Measurements from ENCODE around the gene CBX3.
"Not testable (repeated sequence)": the region's sequence is repeated elsewhere in the genome, so short reads cannot be mapped to it uniquely, and the experiment has no call there.

CBX3 gene

DNA sequence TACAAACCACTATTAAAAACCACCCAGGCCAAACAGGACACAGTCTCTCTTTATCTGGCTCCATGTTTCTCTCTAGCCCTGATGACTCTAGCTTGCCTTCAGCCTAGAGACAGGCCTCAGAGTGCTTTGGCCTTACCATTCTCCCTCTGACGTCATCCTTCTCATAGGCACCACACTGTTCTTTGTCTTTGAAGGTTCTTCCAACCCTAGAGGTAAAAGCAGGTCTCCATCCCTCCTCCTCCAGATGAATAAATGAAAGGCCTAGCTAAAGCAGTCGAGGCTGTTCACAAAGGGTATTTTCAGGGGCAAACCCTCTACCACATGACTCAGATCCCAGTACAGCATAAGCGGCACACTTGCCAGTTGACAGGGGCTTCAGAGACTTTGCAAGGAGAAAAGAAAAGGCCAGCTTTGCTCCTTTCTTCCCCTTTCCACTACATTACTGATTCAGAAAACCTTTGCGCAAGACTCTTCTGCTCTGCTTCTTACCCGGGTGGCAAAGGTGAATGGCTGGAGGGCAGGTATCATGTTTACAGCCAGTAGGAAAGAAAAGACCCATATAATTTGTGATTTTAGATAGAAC lies 34.8 kb upstream of the CBX3 start:
- H3K4me3 ChIP-seq (ENCODE audit: low read depth, low read length), result no peak overlapping the region
- no peak for TF ChIP-seq CTCF (IDR thresholded peaks at IDR 0.05; ENCODE audit: low read depth, low read length)

GRCh38 chr7:26167303-26167934 lies 34.1 kb upstream of the CBX3 start:
- TF ChIP-seq CTCF (IDR thresholded peaks at IDR 0.05; ENCODE audit: low read depth, low read length), result no peak
- H3K4me3 ChIP-seq (ENCODE audit: low read depth, low read length), result no peak overlapping the region

DNA sequence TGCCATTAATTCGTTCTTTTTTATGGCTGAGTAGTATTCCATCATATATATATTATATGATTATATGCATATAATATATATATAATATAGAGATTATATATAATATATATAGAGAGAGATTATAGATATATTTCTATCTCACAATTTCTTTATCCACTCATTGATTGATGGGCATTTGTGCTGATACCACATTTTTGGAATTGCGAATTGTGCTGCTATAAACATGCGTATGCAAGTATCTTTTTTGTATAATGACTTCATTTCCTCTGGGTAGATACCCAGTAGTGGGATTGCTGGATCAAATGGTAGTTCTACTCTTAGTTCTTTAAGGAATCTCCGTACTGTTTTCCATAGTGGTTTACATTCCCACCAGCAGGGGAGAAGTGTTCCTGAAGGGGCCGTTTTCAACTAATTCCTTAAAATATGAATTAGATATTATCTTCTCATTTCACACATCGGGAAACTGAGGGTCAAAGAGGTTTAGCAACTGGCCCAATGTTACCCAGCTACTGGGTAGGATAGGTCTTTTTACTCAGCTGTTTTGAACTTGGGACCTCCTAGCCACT lies 33.0 kb upstream of the CBX3 start:
- no peak overlapping the region for H3K4me3 ChIP-seq (ENCODE audit: low read depth, low read length)
- no peak for TF ChIP-seq CTCF (IDR thresholded peaks at IDR 0.05; ENCODE audit: low read depth, low read length)

GRCh38 chr7:26169271-26169670 lies 32.3 kb upstream of the CBX3 start:
- no peak overlapping the region for H3K4me3 ChIP-seq (ENCODE audit: low read depth, low read length)
- no peak for TF ChIP-seq CTCF (IDR thresholded peaks at IDR 0.05; ENCODE audit: low read depth, low read length)

DNA sequence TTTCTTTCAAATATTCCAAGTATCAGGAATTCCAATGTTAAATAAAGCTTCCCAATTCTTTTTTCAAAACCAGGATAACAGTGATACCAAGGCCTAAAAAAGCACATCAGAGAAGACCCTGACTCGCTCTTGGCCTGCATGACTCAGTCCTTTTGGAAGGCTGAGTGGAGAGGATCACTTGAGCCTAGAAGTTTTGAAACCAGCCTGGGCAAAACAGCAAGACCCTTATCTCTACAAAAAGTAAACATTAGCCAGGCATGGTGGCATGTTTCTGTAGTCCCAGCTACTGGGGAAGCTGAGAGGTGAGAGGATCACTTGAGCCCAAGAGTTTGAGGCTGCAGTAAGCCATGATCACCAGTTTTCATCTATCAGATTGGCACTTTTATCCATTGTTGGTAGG lies 30.9 kb upstream of the CBX3 start:
- no peak for TF ChIP-seq CTCF (IDR thresholded peaks at IDR 0.05; ENCODE audit: low read depth, low read length)
- no peak overlapping the region for H3K4me3 ChIP-seq (ENCODE audit: low read depth, low read length)

- TF ChIP-seq CTCF (IDR thresholded peaks at IDR 0.05; ENCODE audit: low read depth, low read length), result no peak
- H3K4me3 ChIP-seq (ENCODE audit: low read depth, low read length), result no peak overlapping the region
Observed at GRCh38 chr7:26171601-26172000, 29.9 kb upstream of the CBX3 start.

DNA sequence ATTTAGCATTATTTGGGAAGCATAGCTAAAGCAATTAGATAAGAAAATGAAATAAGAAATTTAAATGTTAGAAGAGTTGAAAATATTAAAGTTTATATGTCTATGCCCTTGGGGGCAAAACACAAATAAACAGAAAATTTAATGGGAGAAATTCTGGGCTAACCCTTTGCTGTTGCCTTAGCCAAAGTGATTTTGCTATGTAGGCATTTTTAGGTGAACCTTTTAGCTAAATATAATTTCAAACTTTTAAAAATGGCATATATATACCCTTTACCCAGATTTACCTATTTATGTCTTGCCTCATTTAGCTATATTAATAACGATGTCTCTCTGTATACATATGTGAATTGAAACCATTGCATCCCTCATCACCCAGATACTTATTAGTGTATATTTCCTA lies 29.5 kb upstream of the CBX3 start:
- no peak overlapping the region for H3K4me3 ChIP-seq (ENCODE audit: low read depth, low read length)
- no peak for TF ChIP-seq CTCF (IDR thresholded peaks at IDR 0.05; ENCODE audit: low read depth, low read length)

- H3K4me3 ChIP-seq (ENCODE audit: low read depth, low read length), result not testable (repeated sequence)
Observed at GRCh38 chr7:26175903-26176302, 25.6 kb upstream of the CBX3 start.

- H3K4me3 ChIP-seq (ENCODE audit: low read depth, low read length), result not testable (repeated sequence)
Observed at GRCh38 chr7:26176696-26177095, 24.8 kb upstream of the CBX3 start.

DNA sequence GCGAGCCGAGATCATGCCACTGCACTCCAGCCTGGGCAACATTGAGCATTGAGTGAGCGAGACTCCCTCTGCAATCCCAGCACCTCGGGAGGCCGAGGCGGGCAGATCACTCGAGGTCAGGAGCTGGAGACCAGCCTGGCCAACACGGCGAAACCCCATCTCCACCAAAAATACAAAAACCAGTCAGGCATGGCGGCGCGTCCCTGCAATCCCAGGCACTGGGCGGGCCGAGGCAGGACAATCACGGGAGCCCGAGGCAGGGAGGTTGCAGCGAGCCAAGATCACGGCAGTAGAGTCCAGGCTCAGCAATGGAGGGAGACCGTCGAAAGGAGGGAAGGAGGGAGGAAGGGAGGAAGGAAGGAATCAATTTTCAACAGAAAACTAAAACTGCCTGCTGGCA lies 24.3 kb upstream of the CBX3 start:
- H3K4me3 ChIP-seq (ENCODE audit: low read depth, low read length), result not testable (repeated sequence)
